ENCODE measurements around the gene C1QTNF8. TPM values are rescaled to one million over a fixed set of nuclear protein-coding genes. Genes with fewer than 3 reads are reported as not detected.

C1QTNF8 gene
- total and polyA plus RNA-seq, 4 donors, result not detected

GRCh38 chr16:1082952-1083675 lies 12.9 kb downstream of the C1QTNF8 start:
- H3K9me3 ChIP-seq (ENCODE audit: control insufficient read depth in 4 of 4, low read length in 3 of 4), result peaks cover 7 to 19% (median 12%) of the 10 kb centered on the region in 4 donors
- no peak overlapping the region for H3K9ac ChIP-seq (ENCODE audit: low read depth in 1 of 2, low read length in 2 of 2)
- peaks cover 0 to 6% (median 3%) of the 10 kb centered on the region in 4 donors for H3K27me3 ChIP-seq (ENCODE audit: control insufficient read depth in 4 of 4, insufficient read depth in 4 of 4, low read length in 3 of 4)
- no peak overlapping the region for H3K4me3 ChIP-seq (ENCODE audit: low read depth in 1 of 3, low read length in 3 of 3)
- DNase-seq (ENCODE audit: low spot score), result no peak
- peaks cover 16 to 36% (median 26%) of the 10 kb centered on the region in 4 donors for H3K4me1 ChIP-seq (ENCODE audit: control insufficient read depth in 4 of 4, insufficient read depth in 4 of 4, low read length in 3 of 4)
- no peak overlapping the region for H3K27ac ChIP-seq (ENCODE audit: low read depth in 1 of 2, low read length in 2 of 2)
- H3K36me3 ChIP-seq (ENCODE audit: control insufficient read depth in 4 of 4, insufficient read depth in 3 of 4, low read depth in 1 of 4, low read length in 3 of 4), result no peaks in the 10 kb centered on the region
- 71% methylated on average over 34 of the region's 34 CpGs for WGBS
- TF ChIP-seq MAX (IDR thresholded peaks at IDR 0.05), result no peak
- TF ChIP-seq, protein P1, sequence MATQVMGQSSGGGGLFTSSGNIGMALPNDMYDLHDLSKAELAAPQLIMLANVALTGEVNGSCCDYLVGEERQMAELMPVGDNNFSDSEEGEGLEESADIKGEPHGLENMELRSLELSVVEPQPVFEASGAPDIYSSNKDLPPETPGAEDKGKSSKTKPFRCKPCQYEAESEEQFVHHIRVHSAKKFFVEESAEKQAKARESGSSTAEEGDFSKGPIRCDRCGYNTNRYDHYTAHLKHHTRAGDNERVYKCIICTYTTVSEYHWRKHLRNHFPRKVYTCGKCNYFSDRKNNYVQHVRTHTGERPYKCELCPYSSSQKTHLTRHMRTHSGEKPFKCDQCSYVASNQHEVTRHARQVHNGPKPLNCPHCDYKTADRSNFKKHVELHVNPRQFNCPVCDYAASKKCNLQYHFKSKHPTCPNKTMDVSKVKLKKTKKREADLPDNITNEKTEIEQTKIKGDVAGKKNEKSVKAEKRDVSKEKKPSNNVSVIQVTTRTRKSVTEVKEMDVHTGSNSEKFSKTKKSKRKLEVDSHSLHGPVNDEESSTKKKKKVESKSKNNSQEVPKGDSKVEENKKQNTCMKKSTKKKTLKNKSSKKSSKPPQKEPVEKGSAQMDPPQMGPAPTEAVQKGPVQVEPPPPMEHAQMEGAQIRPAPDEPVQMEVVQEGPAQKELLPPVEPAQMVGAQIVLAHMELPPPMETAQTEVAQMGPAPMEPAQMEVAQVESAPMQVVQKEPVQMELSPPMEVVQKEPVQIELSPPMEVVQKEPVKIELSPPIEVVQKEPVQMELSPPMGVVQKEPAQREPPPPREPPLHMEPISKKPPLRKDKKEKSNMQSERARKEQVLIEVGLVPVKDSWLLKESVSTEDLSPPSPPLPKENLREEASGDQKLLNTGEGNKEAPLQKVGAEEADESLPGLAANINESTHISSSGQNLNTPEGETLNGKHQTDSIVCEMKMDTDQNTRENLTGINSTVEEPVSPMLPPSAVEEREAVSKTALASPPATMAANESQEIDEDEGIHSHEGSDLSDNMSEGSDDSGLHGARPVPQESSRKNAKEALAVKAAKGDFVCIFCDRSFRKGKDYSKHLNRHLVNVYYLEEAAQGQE (IDR thresholded peaks at IDR 0.05), result no peak
- no peak for TF ChIP-seq CTCF (IDR thresholded peaks at IDR 0.05; ENCODE audit: low read depth, low read length, missing input control)
- no peak for TF ChIP-seq RXRA (IDR thresholded peaks at IDR 0.05)
- TF ChIP-seq FOXA1 (IDR thresholded peaks at IDR 0.05), result no peak
- no peak for TF ChIP-seq HNF4A (conservative IDR thresholded peaks at IDR 0.05)
- no peak for TF ChIP-seq JUND (IDR thresholded peaks at IDR 0.05)
- TF ChIP-seq RAD21 (IDR thresholded peaks at IDR 0.05), result no peak
- no peak for TF ChIP-seq NR2F2 (IDR thresholded peaks at IDR 0.05)
- no peak for TF ChIP-seq GABPA (IDR thresholded peaks at IDR 0.05 in 1 of 2, conservative IDR thresholded peaks at IDR 0.05 in 1 of 2)
- no peak for TF ChIP-seq SP1 (IDR thresholded peaks at IDR 0.05)
- TF ChIP-seq ATF3 (IDR thresholded peaks at IDR 0.05), result no peak
- TF ChIP-seq YY1 (IDR thresholded peaks at IDR 0.05), result no peak
- no peak for TF ChIP-seq TAF1 (conservative IDR thresholded peaks at IDR 0.05)
- TF ChIP-seq HNF4G (IDR thresholded peaks at IDR 0.05), result no peak
- TF ChIP-seq ZBTB33 (IDR thresholded peaks at IDR 0.05), result no peak

Measured in liver (tissue), 9 donors.